ENCODE measurements around the gene CD70. TPM values are rescaled to one million over a fixed set of nuclear protein-coding genes. Genes with fewer than 3 reads are reported as not detected.
A peak's percentile ranks its signal among the peaks of the same experiment; 100 is the strongest.
"Not testable (repeated sequence)": the region's sequence is repeated elsewhere in the genome, so short reads cannot be mapped to it uniquely, and the experiment has no call there.

Gene CD70
- total and polyA plus RNA-seq, 2 of the 8 experiments (the other 6 are each of a cell fraction or from before 2014, with no cell fraction given), result 1.3 to 12.0 TPM

DNA sequence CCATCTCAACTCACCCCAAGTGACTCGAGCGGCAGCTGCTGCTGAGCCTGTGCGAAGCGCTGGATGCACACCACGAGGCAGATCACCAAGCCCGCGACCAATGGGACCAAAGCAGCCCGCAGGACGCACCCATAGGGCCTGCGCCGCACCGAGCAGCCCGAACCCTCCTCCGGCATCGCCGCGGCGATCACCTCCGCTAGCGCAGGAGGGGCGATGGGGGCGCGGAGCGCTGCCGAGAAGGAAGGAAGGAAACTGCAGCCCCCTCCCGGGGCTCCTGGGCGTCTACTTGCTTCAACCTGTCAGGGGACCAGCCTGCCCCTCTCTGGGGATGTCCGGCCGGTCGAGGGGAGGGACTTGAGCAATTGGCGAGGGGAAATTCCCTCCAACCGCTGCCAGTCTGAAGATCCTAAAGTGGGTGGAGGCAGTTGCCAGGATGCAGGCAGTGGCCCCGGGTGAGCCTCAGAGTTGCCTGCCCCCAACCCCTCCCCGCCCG is at the start of gene CD70 (continued):
- TF ChIP-seq, protein P1, sequence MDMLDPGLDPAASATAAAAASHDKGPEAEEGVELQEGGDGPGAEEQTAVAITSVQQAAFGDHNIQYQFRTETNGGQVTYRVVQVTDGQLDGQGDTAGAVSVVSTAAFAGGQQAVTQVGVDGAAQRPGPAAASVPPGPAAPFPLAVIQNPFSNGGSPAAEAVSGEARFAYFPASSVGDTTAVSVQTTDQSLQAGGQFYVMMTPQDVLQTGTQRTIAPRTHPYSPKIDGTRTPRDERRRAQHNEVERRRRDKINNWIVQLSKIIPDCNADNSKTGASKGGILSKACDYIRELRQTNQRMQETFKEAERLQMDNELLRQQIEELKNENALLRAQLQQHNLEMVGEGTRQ (IDR thresholded peaks at IDR 0.05; ENCODE audit: low read length), result no peak
- TF ChIP-seq CTBP2 (IDR thresholded peaks at IDR 0.05; ENCODE audit: borderline replicate concordance, insufficient read depth, insufficient read length, low read length) (no peak), PHF8 (conservative IDR thresholded peaks at IDR 0.05; ENCODE audit: low read depth, low read length) (0 out of 2 replicates have a peak, but pooled peaks have one; percentile 25), FOSL1 (IDR thresholded peaks at IDR 0.05; ENCODE audit: insufficient read depth, low read depth, low read length) (no peak), SP1 (IDR thresholded peaks at IDR 0.05; ENCODE audit: low read depth, low read length) (no peak), TBP (IDR thresholded peaks at IDR 0.05; ENCODE audit: low read depth, low read length) (peak; percentile 21; the same call in 1 of the 2 replicates), CHD1 (IDR thresholded peaks at IDR 0.05; ENCODE audit: low read depth, low read length) (no peak)

DNA sequence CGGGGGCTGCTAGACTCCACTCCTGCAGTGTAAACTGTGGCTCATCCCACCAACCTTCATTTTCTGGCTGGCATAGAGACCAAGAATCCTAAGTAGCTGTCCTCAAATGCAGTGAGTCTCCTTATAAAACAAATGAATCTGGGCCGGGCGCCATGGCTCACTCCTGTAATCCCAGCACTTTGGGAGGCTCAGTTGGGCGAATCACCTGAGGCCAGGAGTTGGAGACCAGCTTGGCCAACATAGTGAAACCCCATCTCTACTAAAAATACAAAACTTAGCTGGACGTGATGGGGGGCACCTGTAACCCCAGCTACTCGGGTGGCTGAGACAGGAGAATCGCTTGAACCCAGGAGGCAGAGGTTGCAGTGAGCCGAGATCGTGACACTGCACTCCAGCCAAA is 49.4 kb upstream of the CD70 start:
- CTCF ChIA-PET (ENCODE audit: partially characterized antibody), result interaction anchor here (0.6 kb wide), 1 partner anchor 363 kb away, joined by 3 read pairs; no protein-coding TSS in a partner anchor
- WGBS, 2 experiments (ENCODE audit: extremely low coverage in 1 of 2, insufficient coverage in 1 of 2, insufficient read length in 1 of 2, insufficient replicate concordance in 2 of 2, low coverage in 1 of 2, low lambda C conversion rate in 2 of 2, missing lambda C conversion rate in 1 of 2), result 86% methylated on average over 9 of the region's 9 CpGs; no CpG with 5 or more reads in 1 of the 2 experiments
- H3K27me3 ChIP-seq (replicated peaks in 1 of 4; ENCODE audit: control insufficient read depth in 3 of 4, extremely low read depth in 1 of 4, insufficient read depth in 3 of 4, low read length in 3 of 4); H3K36me3 ChIP-seq (ENCODE audit: control insufficient read depth in 2 of 4, insufficient read depth in 4 of 4, low read length in 3 of 4); H2BK15ac ChIP-seq (ENCODE audit: low read length); H2BK20ac ChIP-seq (ENCODE audit: low read length); H2BK12ac ChIP-seq (ENCODE audit: low read depth, low read length); H2BK120ac ChIP-seq (replicated peaks; ENCODE audit: low read depth, low read length); H4K91ac ChIP-seq (replicated peaks; ENCODE audit: insufficient read length, low read length); H3K27ac ChIP-seq (ENCODE audit: low read depth, low read length); H2BK5ac ChIP-seq (ENCODE audit: low read depth, low read length); FAIRE-seq; H3K4me1 ChIP-seq (replicated peaks in 1 of 4; ENCODE audit: control insufficient read depth in 3 of 4, insufficient read depth in 4 of 4, low read length in 3 of 4); H3K4me3 ChIP-seq (ENCODE audit: extremely low read depth in 1 of 4, insufficient read depth in 2 of 4, low read depth in 3 of 4, low read length in 4 of 4); H3K56ac ChIP-seq (replicated peaks; ENCODE audit: insufficient read length, low read depth, low read length); DNase-seq (ENCODE audit: low read depth in 1 of 2, low spot score in 2 of 2); H3K14ac ChIP-seq (ENCODE audit: insufficient read length); POLR2A ChIA-PET (ENCODE audit: partially characterized antibody); H3K79me2 ChIP-seq (ENCODE audit: control insufficient read depth in 1 of 2, insufficient read depth in 2 of 2, low read length in 2 of 2); H2AFZ ChIP-seq (ENCODE audit: low read length); H4K20me1 ChIP-seq (replicated peaks in 1 of 2; ENCODE audit: control insufficient read depth in 1 of 2, insufficient read depth in 2 of 2, low read length in 2 of 2); H4K5ac ChIP-seq (ENCODE audit: insufficient read length, low read depth, low read length); H3K79me1 ChIP-seq (ENCODE audit: low read depth, low read length); H3K23ac ChIP-seq (ENCODE audit: insufficient read length); H4K8ac ChIP-seq (ENCODE audit: extremely low read depth, insufficient read depth, low read length); H3K23me2 ChIP-seq (ENCODE audit: low read depth, low read length); H2AK5ac ChIP-seq (ENCODE audit: low read depth, low read length); H3K18ac ChIP-seq (ENCODE audit: extremely low read depth, low read length); H3K4me2 ChIP-seq (ENCODE audit: insufficient read depth in 1 of 2, low read depth in 2 of 2, low read length in 2 of 2); H3K9ac ChIP-seq (replicated peaks in 1 of 4; ENCODE audit: extremely low read depth in 1 of 4, low read depth in 3 of 4, low read length in 3 of 4); H3K4ac ChIP-seq (replicated peaks; ENCODE audit: insufficient read length, low read depth, low read length): not testable (repeated sequence)
- H3K9me3 ChIP-seq (ENCODE audit: insufficient read depth in 2 of 2, low read depth in 1 of 2, low read length in 1 of 2), result peaks cover 9 to 27% of the 10 kb centered on the region in 2 experiments; a peak in 2 of 4 replicates
